ENCODE results near the gene EEF2K. TPM values are rescaled to one million over a fixed set of nuclear protein-coding genes. Genes with fewer than 3 reads are reported as not detected.

EEF2K gene
- total RNA-seq, 4 donors from 2014 or later, result 14.7 to 59.9 (median 26.4) TPM

DNA sequence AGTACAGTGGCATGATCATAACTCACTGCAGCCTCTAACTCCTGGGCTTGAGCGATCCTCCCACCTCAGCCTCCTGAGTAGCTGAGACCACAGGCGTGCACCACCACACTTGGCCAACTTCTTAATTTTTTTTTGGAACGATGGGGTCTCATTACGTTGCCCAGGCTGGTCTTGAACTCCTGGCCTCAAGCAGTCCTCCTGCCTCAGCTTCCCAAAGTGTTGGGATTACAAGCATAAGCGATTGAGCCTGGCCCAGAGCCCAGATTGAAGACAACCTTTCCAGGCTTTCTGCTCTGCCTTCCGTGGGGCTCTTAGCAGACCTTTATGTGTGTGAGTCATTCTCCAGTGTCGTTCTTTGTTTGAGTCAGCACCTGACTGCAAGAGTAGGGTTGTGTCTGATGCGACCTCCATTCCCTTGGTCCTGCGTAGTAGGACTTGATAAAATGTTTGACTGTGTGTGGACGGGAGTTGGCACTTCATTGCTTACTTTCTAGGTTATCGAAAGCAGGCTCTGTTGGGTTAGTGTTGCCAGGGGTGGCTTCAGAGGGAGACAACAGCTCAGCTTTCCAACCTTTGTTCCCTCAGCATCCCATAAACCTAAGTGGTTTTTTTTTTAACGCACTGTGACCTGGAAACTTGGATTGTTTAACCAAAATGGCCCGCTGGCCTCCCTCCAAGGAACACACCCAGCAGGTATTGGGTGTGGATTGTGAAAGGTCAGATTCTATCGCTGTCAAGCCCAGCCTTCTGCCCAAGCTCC, 26.4 kb downstream of the EEF2K start:
- DNase-seq (ENCODE audit: low spot score) (no peak), ATAC-seq (ENCODE audit: low FRiP score) (peak; percentile 59)

DNA sequence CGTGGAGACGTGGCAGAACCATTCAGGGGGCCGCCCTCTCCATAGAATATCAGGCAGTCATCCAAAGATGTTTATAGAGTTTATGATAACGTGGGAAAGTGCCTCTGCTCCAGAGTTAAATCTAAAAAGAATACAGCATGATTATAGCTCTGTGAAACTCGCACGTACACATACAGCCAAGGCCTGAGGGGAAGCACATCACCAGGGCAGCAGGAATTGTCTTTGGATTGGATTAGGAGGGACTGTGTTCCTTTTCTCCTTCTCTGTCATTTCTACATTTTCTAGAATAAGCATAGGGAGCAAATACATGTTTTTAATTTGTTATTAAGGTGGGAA, 26.9 kb downstream of the EEF2K start:
- TF ChIP-seq, protein P1, sequence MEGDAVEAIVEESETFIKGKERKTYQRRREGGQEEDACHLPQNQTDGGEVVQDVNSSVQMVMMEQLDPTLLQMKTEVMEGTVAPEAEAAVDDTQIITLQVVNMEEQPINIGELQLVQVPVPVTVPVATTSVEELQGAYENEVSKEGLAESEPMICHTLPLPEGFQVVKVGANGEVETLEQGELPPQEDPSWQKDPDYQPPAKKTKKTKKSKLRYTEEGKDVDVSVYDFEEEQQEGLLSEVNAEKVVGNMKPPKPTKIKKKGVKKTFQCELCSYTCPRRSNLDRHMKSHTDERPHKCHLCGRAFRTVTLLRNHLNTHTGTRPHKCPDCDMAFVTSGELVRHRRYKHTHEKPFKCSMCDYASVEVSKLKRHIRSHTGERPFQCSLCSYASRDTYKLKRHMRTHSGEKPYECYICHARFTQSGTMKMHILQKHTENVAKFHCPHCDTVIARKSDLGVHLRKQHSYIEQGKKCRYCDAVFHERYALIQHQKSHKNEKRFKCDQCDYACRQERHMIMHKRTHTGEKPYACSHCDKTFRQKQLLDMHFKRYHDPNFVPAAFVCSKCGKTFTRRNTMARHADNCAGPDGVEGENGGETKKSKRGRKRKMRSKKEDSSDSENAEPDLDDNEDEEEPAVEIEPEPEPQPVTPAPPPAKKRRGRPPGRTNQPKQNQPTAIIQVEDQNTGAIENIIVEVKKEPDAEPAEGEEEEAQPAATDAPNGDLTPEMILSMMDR (IDR thresholded peaks at IDR 0.05), result no peak
- no peak for DNase-seq (ENCODE audit: low spot score)
- no peak for ATAC-seq (ENCODE audit: low FRiP score)

More for the DNA sequence above, 26.4 kb downstream of the EEF2K start:
- TF ChIP-seq, protein P1 (IDR thresholded peaks at IDR 0.05), result no peak

- ATAC-seq (ENCODE audit: low FRiP score) (peak; percentile 89), DNase-seq (ENCODE audit: low spot score) (no peak)
- TF ChIP-seq, protein P1 (IDR thresholded peaks at IDR 0.05), result no peak
These were observed 30.0 kb downstream of the EEF2K start for GRCh38 chr16:22235839-22236745.

- ATAC-seq (ENCODE audit: low FRiP score), result no peak
- TF ChIP-seq, protein P1 (IDR thresholded peaks at IDR 0.05), result no peak
- DNase-seq (ENCODE audit: low spot score), result no peak
These were observed 33.2 kb downstream of the EEF2K start for GRCh38 chr16:22239131-22239805.

DNA sequence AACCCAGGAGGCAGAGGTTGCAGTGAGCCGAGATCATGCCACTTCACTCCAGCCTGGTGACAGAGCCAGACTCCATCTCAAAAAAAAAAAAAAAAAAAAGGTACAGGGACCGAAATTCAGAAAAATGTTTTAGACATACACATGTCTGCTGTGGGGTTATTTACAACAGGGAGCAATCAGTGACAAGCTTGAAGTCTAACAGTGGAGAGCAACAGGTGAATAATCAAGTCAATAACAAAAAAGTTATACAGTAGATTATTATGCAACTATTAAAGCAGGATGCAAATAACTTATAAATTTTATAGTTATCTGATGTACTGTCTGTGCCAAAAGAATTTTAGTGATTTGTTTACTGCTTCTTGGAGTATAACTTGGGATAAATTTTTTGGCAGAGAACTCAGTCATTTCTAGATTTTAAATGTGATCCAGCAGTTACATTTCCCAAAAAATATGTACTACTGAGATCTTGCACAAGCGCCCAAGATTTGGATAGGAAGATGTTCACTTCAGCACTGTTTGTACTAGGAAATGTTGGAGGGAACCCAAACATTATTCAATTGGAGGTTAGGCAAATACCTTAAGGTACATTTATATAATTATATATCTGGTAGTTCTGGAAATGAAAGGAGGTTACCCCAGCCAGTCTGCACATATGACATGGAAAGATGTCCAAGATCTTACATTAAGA, 34.1 kb downstream of the EEF2K start:
- TF ChIP-seq, protein P1 (IDR thresholded peaks at IDR 0.05), result no peak
- ATAC-seq (ENCODE audit: low FRiP score) (peak; percentile 66), DNase-seq (ENCODE audit: low spot score) (no peak)

DNA sequence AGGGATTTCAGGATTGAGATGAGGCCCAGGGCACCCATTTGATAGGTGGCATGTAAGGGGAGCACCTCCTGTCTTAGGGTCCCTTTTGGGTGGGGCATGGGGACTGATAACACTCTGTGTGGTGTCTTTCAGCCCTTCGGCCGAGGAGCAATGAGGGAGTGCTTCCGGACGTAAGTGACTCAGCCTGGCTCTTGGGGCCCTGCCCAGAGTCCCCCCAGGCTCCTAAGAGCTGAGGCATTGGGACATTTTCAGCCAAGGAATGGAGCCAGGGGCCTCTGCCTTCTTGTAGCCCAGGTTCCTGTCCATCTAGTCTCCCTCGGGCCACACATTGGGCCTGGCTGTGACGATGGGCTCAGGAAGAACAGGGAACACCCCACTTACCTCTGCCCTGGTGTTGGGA, 44.4 kb downstream of the EEF2K start:
- DNase-seq (ENCODE audit: low spot score) (no peak), ATAC-seq (ENCODE audit: low FRiP score) (no peak)
- TF ChIP-seq, protein P1 (IDR thresholded peaks at IDR 0.05), result no peak
